DOHH2 (cell line): ENCODE results near the gene ESRRG.

Experiments
- H3F3A ChIP-seq: fragments of 200-600 bp; sonication (generic), shearing (Covaris generic); 2 replicates; pipeline ENCODE4 v1.6.0; 2016; ENCODE audit warnings: antibody characterized with exemption, mild to moderate bottlenecking; ENCODE audit not compliant: control insufficient read depth, insufficient read depth
- H3K27ac ChIP-seq: fragments of 200-600 bp; sonication (generic); 2 replicates; pipeline ENCODE4 v1.5.1; 2014; ENCODE audit warnings: low read depth, mild to moderate bottlenecking, low read length, moderate library complexity
- H3K27me3 ChIP-seq: fragments of 200-600 bp; sonication (generic); 2 replicates; pipeline ENCODE4 v1.6.1; 2014; ENCODE audit warnings: mild to moderate bottlenecking, low read length, mixed read lengths; ENCODE audit not compliant: control insufficient read depth
- H3K36me3 ChIP-seq: fragments of 200-600 bp; sonication (generic); 2 replicates; pipeline ENCODE4 v1.6.1; 2014; ENCODE audit warnings: mild to moderate bottlenecking, low read length, moderate library complexity, mixed read lengths; ENCODE audit not compliant: control insufficient read depth
- H3K4me1 ChIP-seq: fragments of 200-600 bp; sonication (generic); 2 replicates; pipeline ENCODE4 v1.6.1; 2014; ENCODE audit warnings: mild to moderate bottlenecking, low read length, mixed read lengths; ENCODE audit not compliant: control insufficient read depth
- H3K4me2 ChIP-seq: fragments of 200-600 bp; sonication (generic); 2 replicates; pipeline ENCODE4 v1.6.0; 2014; ENCODE audit warnings: mild to moderate bottlenecking, low read length, moderate library complexity
- H3K4me3 ChIP-seq: fragments of 200-600 bp; sonication (generic); 2 replicates; pipeline ENCODE4 v1.5.1; 2014; ENCODE audit warnings: mild to moderate bottlenecking, low read length, mixed read lengths
- H3K79me2 ChIP-seq: fragments of 200-600 bp; sonication (generic); 2 replicates; pipeline ENCODE4 v1.6.1; 2014; ENCODE audit warnings: mild to moderate bottlenecking, low read length, mixed read lengths; ENCODE audit not compliant: control insufficient read depth
- H3K9me2 ChIP-seq: fragments of 200-600 bp; sonication (generic); replicated peaks from 2 replicates; pipeline ENCODE4 v1.6.1; 2014; ENCODE audit warnings: mild to moderate bottlenecking, low read length, mixed read lengths; ENCODE audit not compliant: control insufficient read depth
- H3K9me3 ChIP-seq: fragments of 200-600 bp; sonication (generic); 2 replicates; pipeline ENCODE4 v1.6.1; 2014; ENCODE audit warnings: antibody characterized with exemption, low read length, mixed read lengths; ENCODE audit not compliant: control insufficient read depth, insufficient read depth
- H4K20me1 ChIP-seq: fragments of 200-600 bp; sonication (generic); 2 replicates; pipeline ENCODE4 v1.6.0; 2014; ENCODE audit warnings: low read depth, mild to moderate bottlenecking, antibody characterized with exemption, low read length, moderate library complexity; ENCODE audit not compliant: control insufficient read depth, insufficient read depth
- EZH2phosphoT487 ChIP-seq: fragments of 200-600 bp; sonication (generic); IDR thresholded peaks from 2 replicates; pipeline ENCODE4 v1.6.1; 2017; ENCODE audit warnings: borderline replicate concordance, mild to moderate bottlenecking, antibody characterized with exemption, low read length, moderate library complexity, mixed read lengths
- TF ChIP-seq, protein P1 (sequence below): fragments of 200-600 bp; sonication (generic); IDR thresholded peaks from one replicate; pipeline ENCODE4 v1.5.1; 2014; ENCODE audit warnings: antibody characterized with exemption, mild to moderate bottlenecking, low read depth, low read length; ENCODE audit not compliant: poor library complexity, severe bottlenecking

ESRRG gene

DNA sequence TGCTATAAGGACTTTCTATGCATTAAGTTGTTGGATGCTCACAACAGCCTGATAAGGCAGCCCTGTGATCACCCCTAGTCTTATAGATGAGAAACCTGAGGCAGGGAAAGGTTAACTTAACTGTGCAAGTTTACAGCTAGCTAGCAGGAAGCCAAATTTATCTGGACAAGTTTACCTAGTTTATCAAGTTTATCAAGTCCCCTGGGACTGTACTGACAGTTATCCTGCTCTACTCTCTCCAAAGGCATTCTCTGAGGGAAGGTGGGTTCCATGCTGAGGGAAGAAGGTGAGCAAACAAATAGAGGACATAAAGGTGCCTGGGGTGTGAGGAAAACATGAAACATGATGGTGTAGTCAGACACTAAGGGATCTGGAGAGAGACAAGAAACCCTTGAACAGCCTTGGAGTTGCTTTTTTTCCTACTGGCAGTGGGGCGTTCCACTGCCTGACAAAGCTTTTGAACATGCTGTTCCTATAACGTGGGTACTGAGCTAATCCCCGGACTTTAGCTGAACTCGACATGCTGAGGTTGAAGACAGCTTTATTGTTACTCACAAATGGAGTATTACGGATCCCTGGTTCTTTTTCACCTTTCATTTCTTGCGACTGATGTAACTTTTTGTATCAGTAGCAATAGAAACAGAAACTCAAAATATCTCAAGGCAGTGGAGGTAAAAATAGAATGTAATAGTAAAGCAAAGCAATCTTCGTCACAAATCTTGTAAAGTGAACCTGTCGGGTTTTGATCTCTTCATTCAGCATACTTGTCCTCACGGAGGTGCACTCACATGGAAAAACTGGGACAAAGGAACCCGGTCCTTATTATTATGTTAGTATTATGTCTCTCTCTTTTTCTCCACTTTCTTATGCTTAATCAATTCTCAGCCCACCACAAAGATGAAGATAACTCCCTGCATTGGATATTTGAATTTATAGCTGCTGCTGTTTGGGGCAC is 42.4 kb upstream of the ESRRG start:
- H3K36me3 ChIP-seq, result no peaks in the 10 kb centered on the region
- no peaks in the 10 kb centered on the region for H4K20me1 ChIP-seq
- H3F3A ChIP-seq, result no peaks in the 10 kb centered on the region
- no peaks in the 10 kb centered on the region for H3K79me2 ChIP-seq
- TF ChIP-seq EZH2phosphoT487, result no peak
- TF ChIP-seq, protein P1, sequence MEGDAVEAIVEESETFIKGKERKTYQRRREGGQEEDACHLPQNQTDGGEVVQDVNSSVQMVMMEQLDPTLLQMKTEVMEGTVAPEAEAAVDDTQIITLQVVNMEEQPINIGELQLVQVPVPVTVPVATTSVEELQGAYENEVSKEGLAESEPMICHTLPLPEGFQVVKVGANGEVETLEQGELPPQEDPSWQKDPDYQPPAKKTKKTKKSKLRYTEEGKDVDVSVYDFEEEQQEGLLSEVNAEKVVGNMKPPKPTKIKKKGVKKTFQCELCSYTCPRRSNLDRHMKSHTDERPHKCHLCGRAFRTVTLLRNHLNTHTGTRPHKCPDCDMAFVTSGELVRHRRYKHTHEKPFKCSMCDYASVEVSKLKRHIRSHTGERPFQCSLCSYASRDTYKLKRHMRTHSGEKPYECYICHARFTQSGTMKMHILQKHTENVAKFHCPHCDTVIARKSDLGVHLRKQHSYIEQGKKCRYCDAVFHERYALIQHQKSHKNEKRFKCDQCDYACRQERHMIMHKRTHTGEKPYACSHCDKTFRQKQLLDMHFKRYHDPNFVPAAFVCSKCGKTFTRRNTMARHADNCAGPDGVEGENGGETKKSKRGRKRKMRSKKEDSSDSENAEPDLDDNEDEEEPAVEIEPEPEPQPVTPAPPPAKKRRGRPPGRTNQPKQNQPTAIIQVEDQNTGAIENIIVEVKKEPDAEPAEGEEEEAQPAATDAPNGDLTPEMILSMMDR, result no peak
- no peaks in the 10 kb centered on the region for H3K27me3 ChIP-seq
- H3K4me3 ChIP-seq, result no peak overlapping the region
- H3K9me3 ChIP-seq, result no peaks in the 10 kb centered on the region
- no peak overlapping the region for H3K27ac ChIP-seq
- no peaks in the 10 kb centered on the region for H3K4me1 ChIP-seq
- no peaks in the 10 kb centered on the region for H3K9me2 ChIP-seq
- H3K4me2 ChIP-seq, result no peak overlapping the region

DNA sequence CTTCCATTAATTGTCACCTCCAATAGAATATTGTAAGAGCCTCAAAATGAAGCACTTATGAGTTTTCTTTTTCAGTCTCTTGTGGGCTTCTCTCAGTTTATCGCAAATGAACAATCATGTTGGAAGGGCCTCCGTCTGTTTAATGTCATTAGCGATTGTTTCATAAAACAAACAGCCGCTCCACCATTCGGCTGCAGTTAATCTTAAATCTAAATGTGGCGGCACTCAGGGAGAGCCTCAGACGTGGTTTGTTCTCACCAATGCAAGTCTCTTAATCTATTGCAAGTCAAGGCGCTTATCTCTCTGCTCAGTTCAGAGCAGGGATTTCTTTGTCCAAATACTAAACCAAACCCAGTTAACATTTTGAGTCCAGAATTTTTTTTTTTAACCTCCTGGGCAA is 34.9 kb upstream of the ESRRG start:
- no peak for TF ChIP-seq EZH2phosphoT487
- TF ChIP-seq, protein P1, result no peak
- no peaks in the 10 kb centered on the region for H4K20me1 ChIP-seq
- no peak overlapping the region for H3K4me2 ChIP-seq
- no peaks in the 10 kb centered on the region for H3K27me3 ChIP-seq
- H3K9me3 ChIP-seq, result no peaks in the 10 kb centered on the region
- H3K27ac ChIP-seq, result no peak overlapping the region
- H3K4me1 ChIP-seq, result no peaks in the 10 kb centered on the region
- no peak overlapping the region for H3K4me3 ChIP-seq
- H3F3A ChIP-seq, result no peaks in the 10 kb centered on the region
- H3K79me2 ChIP-seq, result no peaks in the 10 kb centered on the region
- no peaks in the 10 kb centered on the region for H3K9me2 ChIP-seq
- no peaks in the 10 kb centered on the region for H3K36me3 ChIP-seq

DNA sequence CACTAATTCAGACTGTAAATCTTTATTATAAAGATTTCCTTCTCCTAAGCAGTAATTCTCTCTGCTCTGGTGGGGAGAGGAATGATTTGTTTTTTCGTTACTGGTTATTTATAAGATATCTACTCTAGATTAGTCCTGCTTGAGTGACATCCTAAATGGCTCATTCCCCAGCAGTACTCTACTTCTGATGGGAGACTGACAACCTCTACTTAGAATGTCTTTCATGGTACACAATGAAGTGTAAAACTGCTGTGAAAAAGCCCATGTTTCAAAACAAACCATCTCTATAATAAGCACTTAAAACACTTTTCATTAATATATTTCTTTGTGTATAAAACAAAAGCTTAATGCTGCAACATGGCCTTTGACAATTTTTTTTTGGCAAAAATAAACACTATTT is 33.9 kb upstream of the ESRRG start:
- H3K36me3 ChIP-seq, result no peaks in the 10 kb centered on the region
- no peaks in the 10 kb centered on the region for H3K9me3 ChIP-seq
- H4K20me1 ChIP-seq, result no peaks in the 10 kb centered on the region
- no peaks in the 10 kb centered on the region for H3K9me2 ChIP-seq
- no peaks in the 10 kb centered on the region for H3F3A ChIP-seq
- H3K4me2 ChIP-seq, result no peak overlapping the region
- H3K4me1 ChIP-seq, result no peaks in the 10 kb centered on the region
- TF ChIP-seq, protein P1, result no peak
- no peak for TF ChIP-seq EZH2phosphoT487
- no peaks in the 10 kb centered on the region for H3K79me2 ChIP-seq
- H3K27me3 ChIP-seq, result peaks cover 3% of the 10 kb centered on the region; the same call in 1 of the 2 replicates
- H3K4me3 ChIP-seq, result no peak overlapping the region
- H3K27ac ChIP-seq, result no peak overlapping the region
